Measurements from ENCODE around the gene MYH11.

The MYH11 gene

DNA sequence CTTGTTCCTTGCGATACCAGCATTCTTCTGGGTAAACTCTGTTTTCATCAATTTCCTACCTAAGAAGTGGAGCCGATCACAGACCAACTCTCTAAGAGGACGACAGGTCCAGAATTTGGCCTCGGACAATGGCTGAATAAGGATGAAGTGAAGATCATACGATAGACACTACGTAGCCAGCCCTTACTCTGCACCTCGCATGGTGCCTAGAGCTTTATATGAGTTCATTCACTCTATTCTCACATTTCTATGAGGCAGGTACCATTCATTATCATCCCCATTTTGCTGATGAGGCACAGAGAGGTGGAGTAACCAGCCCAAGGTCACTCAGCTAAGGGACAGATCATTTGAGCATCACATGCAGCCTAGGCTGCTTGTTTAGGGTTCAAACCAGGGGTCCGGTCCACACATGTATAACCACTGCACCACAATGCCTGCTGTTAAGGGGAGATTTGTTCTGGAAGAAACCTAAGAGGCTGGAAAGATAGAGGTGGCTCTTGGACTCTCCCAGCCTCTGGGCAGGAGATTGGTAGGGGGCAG, 78.6 kb downstream of the MYH11 start:
- Histone ChIP-seq H3K9me3 (ENCODE audit: severe bottlenecking) (no peaks in the 10 kb centered on the region), H3K36me3 (no peaks in the 10 kb centered on the region), H3K27ac (no peak overlapping the region), H3K4me3 (ENCODE audit: low read depth, low read length) (no peak overlapping the region), H3K27me3 (ENCODE audit: insufficient read depth, low read depth, severe bottlenecking) (no peaks in the 10 kb centered on the region)
- no peak for TF ChIP-seq CTCF (IDR thresholded peaks at IDR 0.05; ENCODE audit: low read depth, low read length)
- DNase-seq, result no peak

DNA sequence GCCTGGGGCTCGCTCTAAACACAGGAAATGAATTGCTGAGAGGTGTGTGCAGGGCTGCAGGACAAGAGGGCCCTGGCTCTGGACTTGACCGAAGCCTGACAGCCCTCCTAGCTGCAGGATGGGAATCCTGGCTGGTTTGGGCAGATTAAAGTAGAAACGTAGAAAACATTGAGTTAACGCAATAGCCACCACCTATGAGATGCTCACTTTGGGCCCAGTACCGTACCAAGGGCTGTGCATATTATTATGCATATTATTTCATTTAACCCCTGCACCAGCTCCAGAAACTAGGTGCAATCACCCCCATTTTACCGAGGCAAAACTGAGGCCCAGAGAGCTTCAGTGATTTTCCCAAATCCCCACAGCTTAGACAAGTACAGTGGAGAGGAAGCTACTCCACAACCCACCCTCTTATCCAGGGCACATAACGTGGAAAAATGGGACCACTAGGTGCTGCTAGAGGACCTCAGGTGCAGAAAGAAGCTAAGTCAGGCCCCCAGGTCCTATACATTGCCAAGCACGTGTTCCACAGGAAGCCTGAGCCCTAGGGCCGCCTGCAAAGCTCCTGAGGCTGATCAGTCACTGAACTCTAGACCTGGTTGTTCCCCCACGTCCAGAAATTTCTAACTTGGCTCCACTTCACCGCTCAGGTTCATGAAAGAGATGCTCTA, 79.2 kb downstream of the MYH11 start:
- Histone ChIP-seq H3K9me3 (ENCODE audit: severe bottlenecking) (no peaks in the 10 kb centered on the region), H3K36me3 (no peaks in the 10 kb centered on the region), H3K27ac (no peak overlapping the region), H3K27me3 (ENCODE audit: insufficient read depth, low read depth, severe bottlenecking) (no peaks in the 10 kb centered on the region), H3K4me3 (ENCODE audit: low read depth, low read length) (no peak overlapping the region)
- peak; percentile 93 for TF ChIP-seq CTCF (IDR thresholded peaks at IDR 0.05; ENCODE audit: low read depth, low read length)
- DNase-seq, result peak; percentile 82

- H3K27ac ChIP-seq, result no peak overlapping the region
- no peak for DNase-seq
- no peaks in the 10 kb centered on the region for H3K9me3 ChIP-seq (ENCODE audit: severe bottlenecking)
- no peaks in the 10 kb centered on the region for H3K36me3 ChIP-seq
- no peak for TF ChIP-seq CTCF (IDR thresholded peaks at IDR 0.05; ENCODE audit: low read depth, low read length)
- no peak overlapping the region for H3K4me3 ChIP-seq (ENCODE audit: low read depth, low read length)
- no peaks in the 10 kb centered on the region for H3K27me3 ChIP-seq (ENCODE audit: insufficient read depth, low read depth, severe bottlenecking)
Measured at GRCh38 chr16:15776572-15776971, 80.3 kb downstream of the MYH11 start.

DNA sequence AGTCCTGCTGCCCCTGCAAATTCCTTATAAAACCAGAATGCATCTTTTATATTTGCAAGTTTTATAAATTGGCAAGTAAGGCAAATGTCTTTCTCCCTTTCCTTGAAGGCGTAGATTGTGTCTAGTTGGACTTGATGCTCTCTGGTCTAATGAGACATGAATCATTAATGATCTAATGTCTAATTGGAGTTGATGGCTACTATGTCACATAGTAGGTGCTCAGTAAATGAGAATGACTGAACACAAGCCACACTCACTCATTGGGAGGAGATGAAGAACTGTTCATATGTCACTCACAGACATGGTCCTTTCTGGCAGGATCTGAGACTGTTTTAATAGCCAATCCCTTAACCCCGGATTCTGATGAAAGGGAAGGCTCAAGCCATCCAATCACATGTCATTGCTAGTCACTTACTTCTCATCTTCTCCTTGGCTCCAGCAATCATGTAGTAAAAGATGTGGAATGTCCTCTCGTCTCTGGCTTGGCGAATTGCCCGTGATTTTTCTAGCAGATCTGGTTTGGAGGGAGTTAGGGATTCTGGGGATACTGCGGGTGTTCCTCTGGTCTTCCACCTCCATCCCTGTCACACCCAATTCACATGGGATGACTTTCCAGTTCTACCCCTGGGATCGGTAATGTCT, 81.0 kb downstream of the MYH11 start:
- no peaks in the 10 kb centered on the region for H3K9me3 ChIP-seq (ENCODE audit: severe bottlenecking)
- H3K4me3 ChIP-seq (ENCODE audit: low read depth, low read length), result no peak overlapping the region
- no peak for TF ChIP-seq CTCF (IDR thresholded peaks at IDR 0.05; ENCODE audit: low read depth, low read length)
- no peaks in the 10 kb centered on the region for H3K36me3 ChIP-seq
- no peak for DNase-seq
- no peaks in the 10 kb centered on the region for H3K27me3 ChIP-seq (ENCODE audit: insufficient read depth, low read depth, severe bottlenecking)
- H3K27ac ChIP-seq, result no peak overlapping the region

GRCh38 chr16:15775209-15775608, 81.6 kb downstream of the MYH11 start:
- TF ChIP-seq CTCF (IDR thresholded peaks at IDR 0.05; ENCODE audit: low read depth, low read length), result no peak
- H3K27me3 ChIP-seq (ENCODE audit: insufficient read depth, low read depth, severe bottlenecking), result no peaks in the 10 kb centered on the region
- no peak overlapping the region for H3K4me3 ChIP-seq (ENCODE audit: low read depth, low read length)
- H3K27ac ChIP-seq, result no peak overlapping the region
- H3K36me3 ChIP-seq, result no peaks in the 10 kb centered on the region
- no peak for DNase-seq
- H3K9me3 ChIP-seq (ENCODE audit: severe bottlenecking), result no peaks in the 10 kb centered on the region

All from WERI-Rb-1 (cell line).